K562 (cell line): Measurements from ENCODE around the gene ZNF562. TPM values are rescaled to one million over a fixed set of nuclear protein-coding genes. Genes with fewer than 3 reads are reported as not detected.

Experiments used
- ATAC-seq: fragments of 200-7000 bp; cut with Tn5 transposase; 3 replicates; pipeline ENCODE4 v1.9.1; 2020; ENCODE audit warnings: moderate library complexity
- BruUV-seq: library from RNA; stranded (reverse); fragments of 400-500 nt; replicated peaks from 2 replicates; lab custom pipeline; 2021; lab: Mats Ljungman, UMichigan
- CTCF ChIA-PET: fragments of 300-600 bp; formaldehyde crosslinking; extraction: SDS; loops from one replicate; lab custom pipeline; 2021; ENCODE audit warnings: low intra/inter-chr PET ratio; lab: Yijun Ruan, JAX
- POLR2A ChIA-PET: fragments of 300-600, 350-650 bp; sonication (Branson Sonifier 250); formaldehyde crosslinking; extraction: SDS; loops from one replicate; lab custom pipeline; 2021; ENCODE audit warnings: antibody characterized with exemption, inconsistent platforms; lab: Yijun Ruan, JAX
- DNase-seq, 4 experiments: peaks; one replicate each; pipeline versions ENCODE4 v3.0.0 to v3.0.0-alpha.2; 2011 to 2018; ENCODE audit warnings: low spot score in 3 of 4, mixed read lengths in 3 of 4; ENCODE audit errors: extremely low read depth in 1 of 4
- FAIRE-seq: peaks from 2 replicates; lab custom pipeline; 2011; peaks lifted over from hg19 to GRCh38; lab: Jason Lieb, UNC
- H2AFZ ChIP-seq: 2 replicates; pipeline ENCODE4 v1.6.0; 2011; ENCODE audit warnings: low read depth, low read length, control low read depth, inconsistent platforms
- H3K27ac ChIP-seq: fragments of 200-600 bp; 3 replicates; pipeline ENCODE4 v1.8.0; 2011; ENCODE audit warnings: low read depth, mild to moderate bottlenecking, control low read depth, inconsistent platforms, low read length, moderate library complexity, mixed read lengths; ENCODE audit errors: extremely low read depth
- H3K27me3 ChIP-seq, 2 experiments: fragments of 300-600 bp in 1 of 2; 2 replicates in 1 of 2; 3 replicates in 1 of 2; pipeline versions ENCODE4 v1.6.0 to v1.8.0; 2011; ENCODE audit warnings: inconsistent platforms in 2 of 2, low read length in 2 of 2, mild to moderate bottlenecking in 1 of 2, mixed read lengths in 1 of 2, moderate library complexity in 1 of 2; ENCODE audit not compliant: control insufficient read depth in 2 of 2, insufficient read depth in 2 of 2
- H3K36me3 ChIP-seq: fragments of 300-600 bp; 3 replicates; pipeline ENCODE4 v1.8.0; 2011; ENCODE audit warnings: mild to moderate bottlenecking, low read length, inconsistent platforms; ENCODE audit not compliant: control insufficient read depth, insufficient read depth
- H3K4me1 ChIP-seq, 2 experiments: fragments of 200-600 bp in 1 of 2; replicated peaks in 1 of 2; 2 replicates in 1 of 2; 3 replicates in 1 of 2; pipeline versions ENCODE4 v1.5.1 to v1.8.0; 2011; ENCODE audit warnings: inconsistent platforms in 2 of 2, low read length in 2 of 2, mild to moderate bottlenecking in 1 of 2, mixed read lengths in 1 of 2, moderate library complexity in 1 of 2; ENCODE audit not compliant: control insufficient read depth in 2 of 2, insufficient read depth in 2 of 2
- H3K4me2 ChIP-seq: 2 replicates; pipeline ENCODE4 v1.6.1; 2011; ENCODE audit warnings: low read length, control low read depth, inconsistent platforms, mixed read lengths; ENCODE audit not compliant: insufficient read depth
- H3K4me3 ChIP-seq: fragments of 200-600 bp; sonication (generic), shearing (Covaris generic); 2 replicates; pipeline ENCODE4 v1.5.1; 2016; ENCODE audit warnings: control low read depth, inconsistent platforms
- H3K79me2 ChIP-seq: fragments of 200-600 bp; 3 replicates; pipeline ENCODE4 v1.8.0; 2011; ENCODE audit warnings: low read length, inconsistent platforms; ENCODE audit not compliant: control insufficient read depth, insufficient read depth
- H3K9ac ChIP-seq, 2 experiments: 2 replicates each; pipeline versions ENCODE4 v1.6.0 to v1.6.1; 2011; ENCODE audit warnings: low read depth in 2 of 2, low read length in 2 of 2, control low read depth in 1 of 2, inconsistent platforms in 1 of 2, mild to moderate bottlenecking in 1 of 2, mixed read lengths in 1 of 2; ENCODE audit not compliant: insufficient read depth in 1 of 2
- H3K9me1 ChIP-seq: one replicate; pipeline ENCODE4 v1.6.0; 2011; ENCODE audit warnings: inconsistent platforms, mild to moderate bottlenecking, low read length, moderate library complexity; ENCODE audit not compliant: control insufficient read depth, insufficient read depth
- H3K9me3 ChIP-seq: replicated peaks from 2 replicates; pipeline ENCODE4 v1.5.1; 2011; ENCODE audit warnings: low read depth, low read length, inconsistent platforms; ENCODE audit not compliant: control insufficient read depth, insufficient read depth
- H4K20me1 ChIP-seq: replicated peaks from 2 replicates; pipeline ENCODE4 v1.6.1; 2011; ENCODE audit warnings: low read length, inconsistent platforms, mixed read lengths; ENCODE audit not compliant: control insufficient read depth, insufficient read depth
- ATF7 ChIP-seq: fragments of 450-650 bp; IDR thresholded peaks from 2 replicates; pipeline ENCODE4 v1.7.1; 2014; ENCODE audit warnings: mild to moderate bottlenecking, moderate library complexity
- CBX1 ChIP-seq: sonication (generic); IDR thresholded peaks from 2 replicates; pipeline ENCODE4 v1.6.1; 2016; ENCODE audit warnings: antibody characterized with exemption, low read depth, mild to moderate bottlenecking
- CBX3 ChIP-seq, 2 experiments: IDR thresholded peaks; 1 replicate in 1 of 2; 2 replicates in 1 of 2; pipeline ENCODE4 v1.6.1; 2012; ENCODE audit warnings: inconsistent platforms in 2 of 2, low read length in 2 of 2, borderline replicate concordance in 1 of 2, control low read depth in 1 of 2
- CBX5 ChIP-seq: IDR thresholded peaks from 2 replicates; pipeline ENCODE4 v1.6.1; 2014; ENCODE audit warnings: low read depth, borderline replicate concordance
- FOS ChIP-seq: IDR thresholded peaks from 3 replicates; pipeline ENCODE4 v1.6.1; 2011; ENCODE audit not compliant: insufficient read length; ENCODE audit errors: extremely low read depth
- FUS ChIP-seq: fragments of 200-400 bp; formaldehyde crosslinking; optimal IDR thresholded peaks from 2 replicates; pipeline ENCODE3; 2017; ENCODE audit warnings: low read depth, low read length
- JUND ChIP-seq, 2 experiments: IDR thresholded peaks; 2 replicates in 1 of 2; 3 replicates in 1 of 2; pipeline ENCODE4 v1.6.1; 2011; ENCODE audit warnings: borderline replicate concordance in 2 of 2, low read depth in 2 of 2, low read length in 2 of 2, improper control_type of control experiment in 1 of 2, missing biosample characterization in 1 of 2, missing genetic modification characterization in 1 of 2, missing genetic modification reagents in 1 of 2
- LCOR ChIP-seq: sonication (generic); formaldehyde crosslinking; IDR thresholded peaks from 2 replicates; pipeline ENCODE4 v1.8.0; 2022; ENCODE audit warnings: mild to moderate bottlenecking, missing genetic modification reagents
- SRSF7 ChIP-seq: fragments of 200-400 bp; formaldehyde crosslinking; optimal IDR thresholded peaks from 2 replicates; pipeline ENCODE3; 2017; ENCODE audit warnings: mild to moderate bottlenecking, low read depth, low read length
- THRAP3 ChIP-seq: fragments of 450-650 bp; IDR thresholded peaks from 2 replicates; pipeline ENCODE4 v1.6.1; 2016; ENCODE audit warnings: mild to moderate bottlenecking, inconsistent platforms, borderline replicate concordance
- TRIM24 ChIP-seq, 2 experiments: fragments of 450-650 bp; IDR thresholded peaks; 2 replicates each; pipeline ENCODE4 v1.6.1; 2016
- TRIM28 ChIP-seq: fragments of 450-650 bp; IDR thresholded peaks from 2 replicates; pipeline ENCODE4 v1.6.1; 2017
- XRCC3 ChIP-seq: fragments of 450-650 bp; IDR thresholded peaks from 2 replicates; pipeline ENCODE4 v1.6.1; 2017; ENCODE audit warnings: mild to moderate bottlenecking, moderate library complexity
- ZBED1 ChIP-seq: IDR thresholded peaks from 2 replicates; pipeline ENCODE4 v1.6.1; 2014
- ZEB2 ChIP-seq: fragments of 450-650 bp; IDR thresholded peaks from 2 replicates; pipeline ENCODE4 v1.6.1; 2016
- ZNF121 ChIP-seq: sonication (generic); formaldehyde crosslinking; conservative IDR thresholded peaks from 2 replicates; pipeline ENCODE4 v1.8.0; 2022; ENCODE audit warnings: missing genetic modification reagents
- ZNF766 ChIP-seq: fragments of 200-800 bp; sonication (Bioruptor generic); conservative IDR thresholded peaks from 2 replicates; pipeline ENCODE4 v1.6.1; 2016; ENCODE audit warnings: missing genetic modification characterization, missing compliant biosample characterization
- WGBS: fragments of 100-300 bp; shearing (Covaris generic); methylation state at CpG from one replicate; pipeline ENCODE4 v1.1.6; 2016; ENCODE audit warnings: low coverage, mixed read lengths; ENCODE audit not compliant: insufficient coverage; ENCODE audit errors: missing lambda C conversion rate; 5-methylcytosine and 5-hydroxymethylcytosine counted together
- in situ Hi-C: fragments of 300-500 bp; cut with MboI; formaldehyde crosslinking; loops from 4 replicates; pipeline ENCODE4 v1.15.0; 2018; ENCODE audit warnings: inconsistent platforms, mixed read lengths
- intact Hi-C: fragments of 100-400 bp; cut with micrococcal nuclease; formaldehyde crosslinking; loops from 2 replicates; pipeline ENCODE4 v1.14.2; 2022
- polyA plus RNA-seq, 8 experiments: library from polyadenylated mRNA; depleted of rRNA in 4 of 8; stranded (reverse) in 5 of 8; unstranded in 3 of 8; fragments of >200 nt; fragmentation: Nextera tagmentation in 2 of 8; fragmentation: Illumina TruSeq in 1 of 8; extraction: Ambion mirVana in 2 of 8; extraction: Trizol in 1 of 8; gene quantifications; 2 replicates each; pipeline versions ENCODE4 v1.2.1 to v1.2.3, GENCODE V29; 2011 to 2014; ENCODE audit warnings: inconsistent platforms in 1 of 8, missing spikeins in 1 of 8
- total RNA-seq, 7 experiments: library from RNA; depleted of rRNA in 6 of 7; stranded (reverse); fragments of >200 nt in 6 of 7; fragmentation: Illumina TruSeq in 2 of 7; extraction: Trizol in 2 of 7; gene quantifications; 2 replicates each; pipeline versions ENCODE4 v1.2.1 to v1.2.3, GENCODE V29; 2011 to 2021; ENCODE audit warnings: low replicate concordance in 1 of 7
- TF ChIP-seq, protein P1 (sequence below): fragments of 250-450 bp; sonication (Bioruptor Pico); IDR thresholded peaks from 2 replicates; pipeline ENCODE4 v1.8.0; 2021; ENCODE audit warnings: borderline replicate concordance, mild to moderate bottlenecking, moderate library complexity; ENCODE audit not compliant: poor library complexity, severe bottlenecking
- TF ChIP-seq, protein P2 (sequence below): fragments of 450-650 bp; IDR thresholded peaks from 2 replicates; pipeline ENCODE4 v1.7.1; 2018; ENCODE audit warnings: mild to moderate bottlenecking, low read depth; ENCODE audit not compliant: partially characterized antibody
- TF ChIP-seq, protein P3 (sequence below): fragments of 450-650 bp; IDR thresholded peaks from 2 replicates; pipeline ENCODE4 v1.6.1; 2018; ENCODE audit warnings: mild to moderate bottlenecking, low read depth; ENCODE audit not compliant: partially characterized antibody

Gene ZNF562
- total and polyA plus RNA-seq, 9 of the 15 experiments (the other 6 are each of a cell fraction or from before 2014, with no cell fraction given), result 11.8 to 46.9 (median 20.8) TPM

DNA sequence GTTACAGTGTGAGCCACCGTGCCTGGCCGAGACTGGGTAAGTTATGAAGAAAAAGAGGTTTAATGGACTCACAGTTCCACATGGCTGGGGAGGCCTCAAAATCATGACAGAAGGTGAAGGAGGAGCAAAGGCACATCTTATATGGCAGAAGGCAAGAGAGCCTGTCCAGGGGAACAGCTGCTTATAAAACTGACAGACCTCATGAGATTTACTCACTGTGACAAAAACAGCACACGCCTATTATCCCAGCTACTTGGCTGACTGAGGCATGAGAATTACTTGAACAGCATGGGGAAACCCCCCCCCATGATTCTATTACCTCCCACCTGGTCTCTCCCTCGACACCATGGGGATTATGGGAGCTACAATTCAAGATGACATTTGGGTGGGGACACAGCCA is 30.4 kb downstream of the ZNF562 start (continued):
- TF ChIP-seq ZNF766 (CRISPR knock-in tag) (peak; percentile 54; the same call in 1 of the 2 replicates), SRSF7 (no peak), FOS (no peak), THRAP3 (no peak), ZNF121 (CRISPR knock-in tag) (no peak), LCOR (no peak), JUND (IDR thresholded peaks at IDR 0.05; ENCODE audit: borderline replicate concordance, low read depth, low read length) (no peak), JUND (tag; IDR thresholded peaks at IDR 0.05; ENCODE audit: borderline replicate concordance, low read depth, low read length) (no peak)
- TF ChIP-seq, protein P1, sequence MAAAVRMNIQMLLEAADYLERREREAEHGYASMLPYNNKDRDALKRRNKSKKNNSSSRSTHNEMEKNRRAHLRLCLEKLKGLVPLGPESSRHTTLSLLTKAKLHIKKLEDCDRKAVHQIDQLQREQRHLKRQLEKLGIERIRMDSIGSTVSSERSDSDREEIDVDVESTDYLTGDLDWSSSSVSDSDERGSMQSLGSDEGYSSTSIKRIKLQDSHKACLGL, result no peak

DNA sequence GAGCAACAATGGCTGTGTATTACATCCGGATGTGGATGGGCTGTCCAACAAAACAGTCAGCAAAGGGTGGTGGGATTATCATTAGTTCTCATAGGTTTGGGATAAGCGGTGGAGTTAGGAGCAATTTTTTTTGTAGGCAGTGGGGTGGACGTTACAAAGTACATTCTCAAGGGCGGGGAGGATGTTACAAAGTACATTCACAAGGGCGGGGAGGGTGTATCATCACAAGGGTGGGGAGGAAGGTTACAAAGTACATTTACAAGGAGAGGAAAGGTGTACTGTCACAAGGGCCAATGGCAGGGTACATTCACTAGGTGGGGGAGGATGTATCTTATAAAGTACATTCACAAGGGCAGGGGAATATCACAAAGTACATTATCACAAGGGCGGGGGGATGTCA is 33.1 kb downstream of the ZNF562 start:
- CTCF ChIA-PET, result no interaction called here
- Histone ChIP-seq H3K27ac (no peak overlapping the region), H3K27me3 (no peaks in the 10 kb centered on the region), H3K36me3 (peaks cover 3% of the 10 kb centered on the region; the same call in 1 of the 3 replicates), H2AFZ (no peak overlapping the region), H3K4me1 (no peaks in the 10 kb centered on the region; a peak in 1 of 5 replicates), H3K9ac (no peak overlapping the region), H3K4me2 (no peak overlapping the region), H3K9me3 (peaks cover 11% of the 10 kb centered on the region), H3K4me3 (no peak overlapping the region), H3K9me1 (no peaks in the 10 kb centered on the region), H3K79me2 (no peaks in the 10 kb centered on the region), H4K20me1 (no peaks in the 10 kb centered on the region)
- BruUV-seq, result no TSS peak
- WGBS, result 82% methylated on average over 6 of the region's 6 CpGs
- in situ Hi-C loops, result no loop called here
- no peak for ATAC-seq
- POLR2A ChIA-PET, result no interaction called here
- no peak for FAIRE-seq
- peak in 1 of 4 experiments; percentile 17 for DNase-seq
- intact Hi-C loops, result no loop called here
- TF ChIP-seq TRIM24 (IDR thresholded peaks at IDR 0.05), result peak; percentile 51 to 81; a peak in 3 of 4 replicates
- peak; percentile 97 for TF ChIP-seq TRIM28
- peak; percentile 93 for TF ChIP-seq XRCC3
- peak; percentile 60; the same call in 1 of the 2 replicates for TF ChIP-seq ZBED1
- TF ChIP-seq, protein P2, sequence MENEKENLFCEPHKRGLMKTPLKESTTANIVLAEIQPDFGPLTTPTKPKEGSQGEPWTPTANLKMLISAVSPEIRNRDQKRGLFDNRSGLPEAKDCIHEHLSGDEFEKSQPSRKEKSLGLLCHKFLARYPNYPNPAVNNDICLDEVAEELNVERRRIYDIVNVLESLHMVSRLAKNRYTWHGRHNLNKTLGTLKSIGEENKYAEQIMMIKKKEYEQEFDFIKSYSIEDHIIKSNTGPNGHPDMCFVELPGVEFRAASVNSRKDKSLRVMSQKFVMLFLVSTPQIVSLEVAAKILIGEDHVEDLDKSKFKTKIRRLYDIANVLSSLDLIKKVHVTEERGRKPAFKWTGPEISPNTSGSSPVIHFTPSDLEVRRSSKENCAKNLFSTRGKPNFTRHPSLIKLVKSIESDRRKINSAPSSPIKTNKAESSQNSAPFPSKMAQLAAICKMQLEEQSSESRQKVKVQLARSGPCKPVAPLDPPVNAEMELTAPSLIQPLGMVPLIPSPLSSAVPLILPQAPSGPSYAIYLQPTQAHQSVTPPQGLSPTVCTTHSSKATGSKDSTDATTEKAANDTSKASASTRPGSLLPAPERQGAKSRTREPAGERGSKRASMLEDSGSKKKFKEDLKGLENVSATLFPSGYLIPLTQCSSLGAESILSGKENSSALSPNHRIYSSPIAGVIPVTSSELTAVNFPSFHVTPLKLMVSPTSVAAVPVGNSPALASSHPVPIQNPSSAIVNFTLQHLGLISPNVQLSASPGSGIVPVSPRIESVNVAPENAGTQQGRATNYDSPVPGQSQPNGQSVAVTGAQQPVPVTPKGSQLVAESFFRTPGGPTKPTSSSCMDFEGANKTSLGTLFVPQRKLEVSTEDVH, result peak; percentile 49
- no peak for TF ChIP-seq FUS
- peak; percentile 77 for TF ChIP-seq CBX1
- TF ChIP-seq, protein P3, sequence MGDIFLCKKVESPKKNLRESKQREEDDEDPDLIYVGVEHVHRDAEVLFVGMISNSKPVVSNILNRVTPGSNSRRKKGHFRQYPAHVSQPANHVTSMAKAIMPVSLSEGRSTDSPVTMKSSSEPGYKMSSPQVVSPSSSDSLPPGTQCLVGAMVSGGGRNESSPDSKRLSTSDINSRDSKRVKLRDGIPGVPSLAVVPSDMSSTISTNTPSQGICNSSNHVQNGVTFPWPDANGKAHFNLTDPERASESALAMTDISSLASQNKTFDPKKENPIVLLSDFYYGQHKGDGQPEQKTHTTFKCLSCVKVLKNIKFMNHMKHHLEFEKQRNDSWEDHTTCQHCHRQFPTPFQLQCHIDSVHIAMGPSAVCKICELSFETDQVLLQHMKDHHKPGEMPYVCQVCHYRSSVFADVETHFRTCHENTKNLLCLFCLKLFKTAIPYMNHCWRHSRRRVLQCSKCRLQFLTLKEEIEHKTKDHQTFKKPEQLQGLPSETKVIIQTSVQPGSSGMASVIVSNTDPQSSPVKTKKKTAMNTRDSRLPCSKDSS, result peak; percentile 94
- TF ChIP-seq CBX5, result peak; percentile 98
- TF ChIP-seq CBX3 (IDR thresholded peaks at IDR 0.05; ENCODE audit: borderline replicate concordance in 1 of 2, low read length in 2 of 2), result peak in 1 of 2 experiments; percentile 97; a peak in 2 of 3 replicates
- TF ChIP-seq ZEB2, result peak; percentile 59; the same call in 1 of the 2 replicates
- TF ChIP-seq ATF7, result no peak
